ENCODE data around the gene RDH11.

Gene RDH11

DNA sequence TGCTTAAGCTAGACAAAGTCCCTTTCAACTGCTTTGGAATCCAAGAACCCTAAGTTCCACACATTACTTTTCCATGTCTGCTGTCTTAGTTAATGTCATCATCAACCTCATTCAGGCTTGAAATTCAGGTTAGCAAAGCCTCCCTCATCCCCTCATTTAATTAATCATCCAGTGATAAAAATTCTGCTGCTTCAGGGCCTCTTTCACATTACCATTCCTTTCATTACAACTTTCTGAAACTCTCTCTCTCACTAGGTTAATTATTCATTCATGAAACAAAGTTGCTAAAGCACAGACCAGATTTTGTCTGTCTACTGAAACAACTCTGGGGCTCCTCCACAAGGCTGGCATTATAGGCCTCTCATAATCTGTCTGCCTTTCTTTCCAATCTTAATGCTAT, 11.7 kb downstream of the RDH11 start:
- intact Hi-C loops (cut with micrococcal nuclease), result no loop called here
- Mint-ChIP-seq H3K4me3 (no peak overlapping the region), H3K36me3 (ENCODE audit: low read depth) (peaks cover 77% of the 10 kb centered on the region), H3K9me3 (no peaks in the 10 kb centered on the region), H3K27ac (no peak overlapping the region), H3K4me1 (ENCODE audit: low read depth) (peaks cover 39% of the 10 kb centered on the region), H3K27me3 (no peaks in the 10 kb centered on the region)

- Mint-ChIP-seq H3K27me3 (no peaks in the 10 kb centered on the region), H3K36me3 (ENCODE audit: low read depth) (peaks cover 73% of the 10 kb centered on the region), H3K9me3 (no peaks in the 10 kb centered on the region), H3K27ac (peak overlapping the region; percentile 86), H3K4me3 (no peak overlapping the region), H3K4me1 (ENCODE audit: low read depth) (peaks cover 28% of the 10 kb centered on the region)
- intact Hi-C loops (cut with micrococcal nuclease), result loop anchor here (2.0 kb wide), 1 partner anchor 14 kb away; the partner anchor contains the start of gene RDH11
These were observed 14.6 kb downstream of the RDH11 start for GRCh38 chr14:67680941-67681340.

DNA sequence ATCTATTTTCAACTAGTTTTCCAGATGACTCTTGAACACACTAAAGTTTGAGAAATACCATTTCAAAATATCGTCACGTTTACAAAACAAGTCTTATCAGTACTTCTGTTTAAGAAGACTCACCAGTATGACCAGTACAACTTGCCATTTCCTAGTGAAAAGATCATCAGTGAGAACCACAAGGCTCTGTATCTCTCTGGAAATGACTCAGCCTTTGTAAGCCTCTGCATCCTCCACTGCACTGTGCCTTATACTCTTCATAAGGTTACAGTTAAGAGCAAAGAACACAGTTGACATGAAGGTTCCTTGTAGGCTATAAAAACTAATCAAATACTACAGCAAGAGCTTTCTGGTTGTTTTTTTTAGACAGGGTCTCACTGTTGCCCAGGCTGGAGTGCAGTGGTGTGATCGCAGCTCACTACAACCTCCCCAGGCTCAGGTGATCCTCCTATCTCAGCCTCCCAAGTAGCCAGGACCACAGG, 15.4 kb downstream of the RDH11 start:
- Mint-ChIP-seq H3K27ac (peak overlapping the region; percentile 86), H3K36me3 (ENCODE audit: low read depth) (peaks cover 65% of the 10 kb centered on the region)
- intact Hi-C loops (cut with micrococcal nuclease), result loop anchor here (2.0 kb wide), 1 partner anchor 15 kb away; the partner anchor contains the start of gene RDH11

DNA sequence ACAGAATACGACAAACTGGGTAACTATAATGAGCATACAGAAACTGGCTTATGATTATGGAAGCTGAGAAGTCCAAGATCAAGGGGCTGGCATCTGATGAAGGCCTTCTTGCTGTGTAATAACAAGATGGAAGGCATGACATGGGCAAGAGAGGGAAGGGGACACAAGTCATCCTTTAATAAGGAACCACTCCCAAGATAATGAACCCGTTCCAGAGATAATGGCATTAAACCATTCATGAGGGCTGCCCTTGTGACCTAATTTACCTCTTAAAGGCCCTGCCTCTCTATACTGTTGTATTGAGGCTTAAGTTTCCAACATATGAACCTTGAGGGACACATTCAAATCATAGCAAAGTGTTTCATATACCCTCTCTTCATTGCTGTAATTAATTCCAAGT, 16.6 kb downstream of the RDH11 start:
- intact Hi-C loops (cut with micrococcal nuclease), result no loop called here
- no peak overlapping the region for H3K4me3 Mint-ChIP-seq
- no peak overlapping the region for H3K27ac Mint-ChIP-seq
- H3K9me3 Mint-ChIP-seq, result no peaks in the 10 kb centered on the region
- peaks cover 31% of the 10 kb centered on the region for H3K4me1 Mint-ChIP-seq (ENCODE audit: low read depth)
- peaks cover 65% of the 10 kb centered on the region for H3K36me3 Mint-ChIP-seq (ENCODE audit: low read depth)
- no peaks in the 10 kb centered on the region for H3K27me3 Mint-ChIP-seq

More for the DNA sequence above, 15.4 kb downstream of the RDH11 start:
- H3K9me3 Mint-ChIP-seq, result no peaks in the 10 kb centered on the region
- peaks cover 30% of the 10 kb centered on the region for H3K4me1 Mint-ChIP-seq (ENCODE audit: low read depth)
- H3K27me3 Mint-ChIP-seq, result no peaks in the 10 kb centered on the region
- H3K4me3 Mint-ChIP-seq, result no peak overlapping the region

GRCh38 chr14:67675219-67675582, 20.4 kb downstream of the RDH11 start:
- H3K27me3 Mint-ChIP-seq, result no peaks in the 10 kb centered on the region
- peaks cover 48% of the 10 kb centered on the region for H3K4me1 Mint-ChIP-seq (ENCODE audit: low read depth)
- peaks cover 63% of the 10 kb centered on the region for H3K36me3 Mint-ChIP-seq (ENCODE audit: low read depth)
- intact Hi-C loops (cut with micrococcal nuclease), result no loop called here
- peak overlapping the region; percentile 96 for H3K27ac Mint-ChIP-seq
- H3K4me3 Mint-ChIP-seq, result peak overlapping the region; percentile 92
- H3K9me3 Mint-ChIP-seq, result no peaks in the 10 kb centered on the region

- H3K4me3 Mint-ChIP-seq, result peak within 1 kb of the TSS; percentile 92
- H3K36me3 Mint-ChIP-seq (ENCODE audit: low read depth), result peaks cover 69% of the 10 kb centered on the region
- peak within 1 kb of the TSS; percentile 96 for H3K27ac Mint-ChIP-seq
- H3K9me3 Mint-ChIP-seq, result no peaks in the 10 kb centered on the region
- H3K27me3 Mint-ChIP-seq, result no peaks in the 10 kb centered on the region
- H3K4me1 Mint-ChIP-seq (ENCODE audit: low read depth), result peaks cover 53% of the 10 kb centered on the region
- intact Hi-C loops (cut with micrococcal nuclease), result loop anchor here (1.0 kb wide), 1 partner anchor 74 kb away; the partner anchor contains the start of gene PIGH
These were observed 20.9 kb downstream of the RDH11 start, which contains the start of gene VTI1B for GRCh38 chr14:67674480-67675218. Gene VTI1B (minus strand): TSS chr14:67674632. CDS start chr14:67674489, 143 bp downstream.

DNA sequence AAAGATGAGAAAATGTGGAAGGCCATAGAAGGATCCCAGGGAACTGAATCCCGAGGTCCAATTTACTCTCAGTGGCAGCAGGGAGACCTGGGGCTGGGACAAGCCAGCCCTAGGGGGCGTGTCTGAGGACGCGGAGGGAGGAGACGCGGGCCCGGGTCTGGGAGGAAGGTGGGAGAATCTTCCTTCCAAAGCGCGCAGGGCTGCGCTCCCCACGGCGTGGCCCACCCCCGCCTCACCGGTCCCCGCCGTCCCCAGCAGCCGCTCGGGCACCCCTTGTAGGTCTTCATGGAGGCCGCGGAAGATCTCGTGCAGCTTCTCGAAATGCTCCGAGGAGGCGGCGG, 21.5 kb downstream of the RDH11 start:
- Mint-ChIP-seq H3K9me3 (no peaks in the 10 kb centered on the region), H3K36me3 (ENCODE audit: low read depth) (peaks cover 73% of the 10 kb centered on the region), H3K27ac (peak overlapping the region; percentile 96), H3K27me3 (no peaks in the 10 kb centered on the region), H3K4me3 (peak overlapping the region; percentile 92), H3K4me1 (ENCODE audit: low read depth) (peaks cover 59% of the 10 kb centered on the region)
- intact Hi-C loops (cut with micrococcal nuclease), result loop anchor here (1.0 kb wide), 1 partner anchor 74 kb away; the partner anchor contains the start of gene PIGH

DNA sequence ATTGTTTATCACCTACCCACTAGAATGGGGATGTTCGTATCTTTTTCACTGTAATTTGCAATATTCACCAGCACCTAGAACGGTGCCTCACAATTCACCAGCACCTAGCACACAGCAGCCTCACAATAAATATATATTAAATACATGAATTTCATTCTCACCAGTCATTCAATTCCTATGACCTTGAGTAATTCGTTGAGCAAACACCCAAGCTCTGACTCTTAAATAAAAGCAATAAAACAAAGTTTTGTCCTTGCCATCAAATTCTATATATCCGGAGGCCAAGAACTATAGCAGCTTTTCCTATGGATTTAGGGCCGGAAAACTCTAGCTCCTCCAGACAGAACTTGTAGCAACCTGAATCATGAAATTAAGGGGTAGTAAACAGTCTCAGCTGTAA, 22.1 kb downstream of the RDH11 start:
- peak overlapping the region; percentile 96 for H3K27ac Mint-ChIP-seq
- H3K4me1 Mint-ChIP-seq (ENCODE audit: low read depth), result peaks cover 65% of the 10 kb centered on the region
- H3K9me3 Mint-ChIP-seq, result no peaks in the 10 kb centered on the region
- H3K4me3 Mint-ChIP-seq, result peak overlapping the region; percentile 92
- H3K27me3 Mint-ChIP-seq, result no peaks in the 10 kb centered on the region
- intact Hi-C loops (cut with micrococcal nuclease), result no loop called here
- peaks cover 68% of the 10 kb centered on the region for H3K36me3 Mint-ChIP-seq (ENCODE audit: low read depth)

DNA sequence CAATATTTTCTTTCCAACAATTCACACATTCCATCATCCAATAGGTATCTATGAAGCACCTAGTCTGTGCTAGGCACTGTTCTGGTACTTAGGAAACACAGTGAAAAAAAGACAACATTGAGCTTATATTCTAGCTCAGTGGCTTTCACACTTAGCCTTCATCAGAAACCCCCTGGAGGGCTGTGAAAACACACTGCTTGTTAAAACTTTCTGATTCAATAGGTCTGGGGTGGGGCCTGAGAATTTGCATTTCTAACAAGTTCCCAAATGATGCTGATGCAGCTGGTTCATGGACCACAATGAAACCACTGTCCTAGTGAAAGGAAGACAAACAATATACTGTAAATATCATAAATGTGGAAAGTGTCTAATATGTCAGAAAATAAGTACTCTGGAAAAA, 27.0 kb downstream of the RDH11 start:
- H3K4me1 Mint-ChIP-seq (ENCODE audit: low read depth), result peaks cover 80% of the 10 kb centered on the region
- H3K4me3 Mint-ChIP-seq, result no peak overlapping the region
- H3K9me3 Mint-ChIP-seq, result no peaks in the 10 kb centered on the region
- no peaks in the 10 kb centered on the region for H3K27me3 Mint-ChIP-seq
- intact Hi-C loops (cut with micrococcal nuclease), result no loop called here
- no peak overlapping the region for H3K27ac Mint-ChIP-seq
- H3K36me3 Mint-ChIP-seq (ENCODE audit: low read depth), result peaks cover 40% of the 10 kb centered on the region

DNA sequence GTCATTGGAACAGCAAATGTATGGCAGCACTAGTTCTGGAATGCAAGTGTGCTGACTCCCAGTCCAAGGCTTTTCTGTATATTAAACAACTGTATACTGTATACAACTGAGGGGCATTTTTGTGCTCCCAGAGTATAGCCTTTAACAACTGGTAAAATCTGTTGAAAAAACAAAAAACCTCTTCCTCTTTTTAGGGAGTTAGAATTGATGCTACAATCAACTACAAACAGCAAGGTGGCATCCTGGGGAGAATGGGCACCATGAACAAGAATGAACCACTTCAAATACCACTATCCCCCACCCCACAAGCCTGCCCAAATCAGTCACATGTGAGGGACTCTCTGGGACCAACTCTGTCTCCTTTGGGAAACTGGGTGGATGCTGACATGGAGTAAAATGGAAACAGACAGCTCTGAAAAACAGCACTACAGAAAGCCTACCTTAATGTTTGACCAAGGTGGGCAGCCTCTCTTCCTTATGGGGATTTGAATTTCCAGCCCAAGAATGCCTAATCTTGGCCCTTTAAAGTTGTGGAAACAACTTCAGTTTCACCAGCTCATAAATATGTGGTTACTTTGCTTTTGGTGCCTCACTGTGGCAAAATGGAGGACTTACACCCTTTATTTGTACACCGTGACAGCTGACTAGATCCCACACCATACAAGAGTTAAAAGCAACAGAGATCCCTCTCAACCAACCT, 28.7 kb downstream of the RDH11 start:
- H3K4me1 Mint-ChIP-seq (ENCODE audit: low read depth), result peaks cover 77% of the 10 kb centered on the region
- intact Hi-C loops (cut with micrococcal nuclease), result loop anchor here (1.0 to 2.0 kb wide), 3 partner anchors 38 to 83 kb away; no protein-coding TSS in a partner anchor
- H3K36me3 Mint-ChIP-seq (ENCODE audit: low read depth), result peaks cover 41% of the 10 kb centered on the region
- no peaks in the 10 kb centered on the region for H3K27me3 Mint-ChIP-seq
- peak overlapping the region; percentile 30 for H3K27ac Mint-ChIP-seq
- H3K4me3 Mint-ChIP-seq, result no peak overlapping the region
- H3K9me3 Mint-ChIP-seq, result no peaks in the 10 kb centered on the region

DNA sequence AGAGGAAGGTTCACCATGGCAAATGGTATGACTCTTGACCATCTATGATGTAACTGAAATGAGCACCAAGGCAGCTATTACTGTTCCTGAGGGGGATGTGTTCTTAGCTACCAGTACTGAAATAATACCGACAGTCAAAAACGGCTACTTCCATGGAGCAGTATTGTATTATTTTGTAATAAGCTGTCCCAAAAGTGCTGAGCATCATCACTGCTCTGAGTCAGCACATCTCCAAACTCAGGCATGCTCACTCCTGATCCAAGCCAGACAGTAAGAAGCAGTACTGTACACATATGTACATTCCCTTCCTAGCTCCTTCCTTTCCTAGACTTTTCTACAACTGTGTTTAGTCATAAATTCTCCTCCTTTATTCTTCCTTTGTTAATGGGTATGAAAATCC, 29.7 kb downstream of the RDH11 start:
- peaks cover 41% of the 10 kb centered on the region for H3K36me3 Mint-ChIP-seq (ENCODE audit: low read depth)
- H3K4me3 Mint-ChIP-seq, result no peak overlapping the region
- H3K27ac Mint-ChIP-seq, result no peak overlapping the region
- intact Hi-C loops (cut with micrococcal nuclease), result loop anchor here (1.0 to 2.0 kb wide), 2 partner anchors 39 to 48 kb away; no protein-coding TSS in a partner anchor
- no peaks in the 10 kb centered on the region for H3K9me3 Mint-ChIP-seq
- peaks cover 67% of the 10 kb centered on the region for H3K4me1 Mint-ChIP-seq (ENCODE audit: low read depth)
- H3K27me3 Mint-ChIP-seq, result no peaks in the 10 kb centered on the region

DNA sequence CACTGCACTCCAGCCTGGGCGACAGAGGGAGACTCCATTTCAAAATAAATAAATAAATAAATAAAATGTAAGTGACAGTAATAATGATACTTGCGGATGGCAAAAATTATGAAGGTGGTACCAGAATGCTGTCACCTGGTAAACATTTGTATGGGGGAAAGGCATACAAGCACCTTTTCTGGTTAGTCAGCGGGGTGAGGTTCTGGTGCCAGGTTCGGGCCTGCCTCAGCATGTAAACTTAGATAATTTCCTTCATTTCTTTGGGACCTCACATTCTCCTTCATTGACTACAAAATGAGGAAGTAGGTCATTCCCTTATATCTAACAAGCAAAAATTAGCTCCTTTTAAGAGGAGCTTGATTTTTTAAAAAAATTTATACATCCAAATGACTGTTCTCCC, 31.9 kb downstream of the RDH11 start:
- peaks cover 37% of the 10 kb centered on the region for H3K36me3 Mint-ChIP-seq (ENCODE audit: low read depth)
- peaks cover 46% of the 10 kb centered on the region for H3K4me1 Mint-ChIP-seq (ENCODE audit: low read depth)
- intact Hi-C loops (cut with micrococcal nuclease), result no loop called here
- no peaks in the 10 kb centered on the region for H3K27me3 Mint-ChIP-seq
- no peak overlapping the region for H3K27ac Mint-ChIP-seq
- H3K9me3 Mint-ChIP-seq, result no peaks in the 10 kb centered on the region
- no peak overlapping the region for H3K4me3 Mint-ChIP-seq

DNA sequence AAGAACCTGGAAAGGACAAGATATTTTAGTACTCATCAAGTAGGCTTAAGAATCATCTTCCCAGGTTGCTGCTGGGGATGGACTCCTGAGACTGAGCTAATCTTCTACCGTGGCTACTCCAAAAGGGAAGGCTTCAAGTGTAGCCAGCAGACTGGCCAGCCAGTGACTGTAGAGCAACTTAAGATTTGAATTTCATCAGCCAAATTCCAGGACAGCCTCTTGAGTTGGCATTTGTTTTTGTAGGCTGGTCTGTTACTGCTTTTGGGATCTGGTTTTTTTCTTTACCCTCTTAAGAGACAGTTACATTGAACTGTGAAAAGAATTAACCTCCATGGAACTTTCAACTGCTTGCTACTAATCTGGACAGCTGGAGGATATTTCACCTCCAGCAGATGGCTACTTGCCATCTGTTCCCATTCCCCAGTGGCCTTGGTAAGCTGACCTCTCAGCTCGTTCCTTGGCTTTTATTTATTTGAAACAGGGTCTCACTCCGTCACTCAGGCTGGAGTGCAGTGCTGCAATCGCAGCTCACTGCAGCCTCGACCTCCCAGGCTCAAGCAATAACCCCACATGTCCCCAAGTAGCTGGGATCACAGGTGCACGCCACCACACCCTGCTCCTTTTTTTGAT, 41.8 kb downstream of the RDH11 start:
- no peak overlapping the region for H3K4me3 Mint-ChIP-seq
- no peaks in the 10 kb centered on the region for H3K4me1 Mint-ChIP-seq (ENCODE audit: low read depth)
- H3K9me3 Mint-ChIP-seq, result no peaks in the 10 kb centered on the region
- H3K36me3 Mint-ChIP-seq (ENCODE audit: low read depth), result peaks cover 97% of the 10 kb centered on the region
- no peaks in the 10 kb centered on the region for H3K27me3 Mint-ChIP-seq
- intact Hi-C loops (cut with micrococcal nuclease), result no loop called here
- no peak overlapping the region for H3K27ac Mint-ChIP-seq

DNA sequence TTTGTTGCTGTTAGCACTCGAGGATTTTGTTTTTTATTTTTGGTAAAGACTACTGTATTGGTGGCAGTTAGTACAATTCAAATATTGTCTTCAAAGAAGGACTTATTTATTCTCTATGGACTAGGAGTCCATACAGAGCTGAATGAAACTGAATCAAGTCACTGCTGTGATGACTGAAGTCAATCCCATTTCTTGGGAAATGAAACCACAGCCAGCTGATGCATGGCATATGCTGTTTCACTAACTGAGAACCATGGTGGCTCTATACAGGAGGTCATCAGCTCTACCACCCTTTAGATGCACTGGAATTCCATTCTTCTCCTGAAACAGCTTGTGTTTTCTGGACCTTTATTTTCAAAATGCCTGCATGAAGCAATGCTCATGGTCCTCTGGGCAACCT, 43.4 kb downstream of the RDH11 start:
- no peaks in the 10 kb centered on the region for H3K9me3 Mint-ChIP-seq
- H3K4me1 Mint-ChIP-seq (ENCODE audit: low read depth), result no peaks in the 10 kb centered on the region
- H3K27ac Mint-ChIP-seq, result no peak overlapping the region
- no peaks in the 10 kb centered on the region for H3K27me3 Mint-ChIP-seq
- intact Hi-C loops (cut with micrococcal nuclease), result no loop called here
- H3K36me3 Mint-ChIP-seq (ENCODE audit: low read depth), result peaks cover 93% of the 10 kb centered on the region
- no peak overlapping the region for H3K4me3 Mint-ChIP-seq
